GM21515 (cell line): ENCODE data around the gene PRSS22.
"Not testable (repeated sequence)": the region's sequence is repeated elsewhere in the genome, so short reads cannot be mapped to it uniquely, and the experiment has no call there.

ENCODE experiments used
- ATAC-seq: cut with Tn5 transposase; IDR thresholded peaks from one replicate; pipeline ENCODE4 v1.9.1; 2021; ENCODE audit not compliant: unreplicated experiment

The PRSS22 gene

GRCh38 chr16:2857451-2858244 lies at the start of gene PRSS22:
PRSS22 (minus strand) TSS chr16:2858170; CDS start chr16:2858104, 66 bp downstream.
- ATAC-seq = no peak

GRCh38 chr16:2907084-2907753 lies 49.2 kb upstream of the PRSS22 start:
- ATAC-seq = not testable (repeated sequence)

DNA sequence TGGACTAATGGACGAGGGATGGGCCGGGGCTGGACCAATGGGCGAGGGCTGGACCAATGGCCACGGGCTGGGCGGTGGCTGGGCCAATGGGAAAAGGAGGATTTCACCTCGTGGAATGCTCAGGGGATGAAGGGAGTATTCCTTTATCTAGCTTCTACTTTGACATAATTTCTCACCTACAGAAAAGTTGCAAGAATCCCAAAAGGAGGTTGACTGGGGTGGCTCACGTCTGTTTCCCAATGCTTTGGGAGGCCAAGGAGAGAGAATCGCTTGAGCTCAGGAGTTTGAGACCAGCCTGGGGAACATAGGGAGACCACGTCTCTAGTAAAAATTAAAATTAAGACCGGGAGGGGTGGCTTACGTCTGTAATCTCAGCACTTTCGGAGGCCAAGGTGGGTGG lies 48.0 kb upstream of the PRSS22 start:
- no peak for ATAC-seq

DNA sequence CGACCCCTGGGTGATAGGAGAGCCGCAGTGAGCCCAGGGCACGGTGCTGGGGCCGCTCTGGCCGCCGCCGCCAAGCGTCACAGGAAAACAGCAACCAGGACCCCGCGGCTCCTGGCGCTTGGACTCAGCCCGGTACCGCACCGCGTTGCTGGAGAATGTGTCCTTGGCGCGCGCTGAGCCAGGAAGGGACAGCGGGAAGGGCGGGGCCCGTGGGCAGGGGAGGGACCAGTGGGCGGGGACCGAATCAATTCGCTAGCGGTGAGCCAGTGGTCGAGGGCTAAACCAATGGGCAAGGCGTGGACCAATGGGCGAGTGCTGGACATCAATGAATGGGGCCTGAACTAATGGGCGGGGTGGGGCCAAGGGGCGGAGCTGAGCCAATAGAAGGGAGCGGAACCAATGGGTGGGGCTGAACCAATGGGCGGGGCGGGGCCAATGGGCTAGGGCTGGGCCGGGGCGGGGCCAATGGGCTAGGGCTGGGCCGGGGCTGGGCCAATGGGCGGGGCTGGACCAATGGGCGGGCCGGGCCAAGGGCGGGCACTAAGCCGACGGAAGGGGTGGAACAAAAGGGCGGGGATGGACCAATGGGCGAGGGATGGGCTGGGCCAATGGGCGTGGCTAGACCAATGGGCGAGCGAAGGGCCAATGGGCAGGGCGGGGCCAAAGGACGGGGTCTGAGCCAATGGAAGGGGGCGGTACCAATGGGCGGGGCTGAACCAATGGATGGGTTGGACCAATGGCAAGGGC lies 47.4 kb upstream of the PRSS22 start:
- peak; percentile 63 for ATAC-seq

- no peak for ATAC-seq
Measured at GRCh38 chr16:2904922-2905240, 46.9 kb upstream of the PRSS22 start.

GRCh38 chr16:2904100-2904921 lies 46.3 kb upstream of the PRSS22 start:
- ATAC-seq = peak; percentile 46

- ATAC-seq = no peak
Measured at GRCh38 chr16:2902337-2903130, 44.6 kb upstream of the PRSS22 start.

- no peak for ATAC-seq
Measured at GRCh38 chr16:2900526-2901075, 42.6 kb upstream of the PRSS22 start.

DNA sequence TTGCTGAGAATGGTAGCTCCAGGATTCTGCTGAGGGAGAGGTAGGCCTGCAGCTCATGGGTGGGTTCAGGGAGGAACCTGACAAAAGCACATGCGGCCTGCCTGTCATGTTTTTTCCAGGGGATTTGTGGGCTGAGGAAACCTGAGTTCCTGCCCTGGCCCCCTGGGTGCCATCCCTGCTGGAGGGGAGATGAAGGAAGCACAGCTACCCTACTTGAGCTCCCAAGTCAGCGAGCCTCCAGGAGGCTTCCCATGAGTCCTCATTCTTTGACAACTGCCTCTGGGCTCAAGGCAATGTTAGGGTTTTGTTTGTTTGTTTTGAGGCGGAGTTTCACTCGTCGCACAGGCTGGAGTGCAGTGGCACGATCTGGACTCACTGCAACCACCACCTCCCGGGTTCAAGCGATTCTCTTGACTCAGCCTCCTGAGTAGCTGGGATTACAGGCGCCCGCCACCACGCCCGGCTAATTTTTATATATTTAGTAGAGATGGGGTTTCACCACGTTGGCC lies 41.6 kb upstream of the PRSS22 start:
- ATAC-seq = no peak

- ATAC-seq = no peak
Measured at GRCh38 chr16:2898831-2899563, 41.0 kb upstream of the PRSS22 start.

- ATAC-seq = no peak
Measured at GRCh38 chr16:2897110-2897509, 39.1 kb upstream of the PRSS22 start.

DNA sequence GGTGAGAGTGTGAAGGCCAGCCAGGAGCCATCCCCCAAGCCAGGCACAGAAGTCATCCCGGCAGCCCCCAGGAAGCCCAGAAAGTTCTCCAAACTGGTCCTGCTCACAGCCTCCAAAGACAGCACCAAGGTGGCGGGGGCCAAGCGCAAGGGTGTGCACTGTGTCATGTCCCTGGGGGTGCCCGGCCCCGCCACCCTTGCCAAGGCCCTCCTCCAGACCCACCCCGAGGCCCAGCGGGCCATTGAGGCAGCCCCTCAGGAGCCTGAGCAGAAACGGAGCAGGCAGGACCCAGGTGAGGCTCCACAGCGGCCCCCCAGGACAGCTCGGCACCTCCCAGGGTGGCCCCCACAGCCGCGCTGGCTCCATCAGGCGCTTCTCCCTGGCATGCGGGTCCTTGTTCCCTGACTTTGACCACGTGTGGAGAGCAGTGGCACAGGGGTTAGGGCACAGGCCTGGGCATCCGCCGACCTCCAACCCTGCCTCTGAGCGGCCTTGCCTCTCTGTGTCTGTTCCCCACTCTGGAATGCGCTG lies 38.6 kb upstream of the PRSS22 start:
- no peak for ATAC-seq

- no peak for ATAC-seq
Measured at GRCh38 chr16:2895813-2896212, 37.8 kb upstream of the PRSS22 start.

DNA sequence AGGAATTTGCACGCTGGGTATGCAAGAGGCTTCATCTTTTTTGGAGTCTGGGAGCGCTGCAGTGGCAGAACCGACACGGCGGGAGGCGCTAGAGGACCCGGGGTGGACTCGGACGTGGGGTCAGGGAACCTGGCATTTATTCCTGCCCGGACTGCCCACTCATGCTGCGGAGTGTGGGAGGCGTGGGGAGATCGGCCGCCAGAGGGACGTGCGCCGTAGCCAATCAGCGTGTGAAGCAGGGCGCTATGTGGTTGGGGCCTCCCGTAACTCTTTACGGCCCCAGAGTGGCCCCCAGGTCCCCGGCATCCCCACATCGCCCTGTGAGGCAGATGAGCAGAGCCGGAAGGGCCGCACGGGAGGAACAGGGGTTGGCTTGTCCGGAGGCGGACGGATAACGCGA lies 36.3 kb upstream of the PRSS22 start:
- ATAC-seq = no peak

- ATAC-seq = no peak
Measured at GRCh38 chr16:2884041-2884451, 26.1 kb upstream of the PRSS22 start.

DNA sequence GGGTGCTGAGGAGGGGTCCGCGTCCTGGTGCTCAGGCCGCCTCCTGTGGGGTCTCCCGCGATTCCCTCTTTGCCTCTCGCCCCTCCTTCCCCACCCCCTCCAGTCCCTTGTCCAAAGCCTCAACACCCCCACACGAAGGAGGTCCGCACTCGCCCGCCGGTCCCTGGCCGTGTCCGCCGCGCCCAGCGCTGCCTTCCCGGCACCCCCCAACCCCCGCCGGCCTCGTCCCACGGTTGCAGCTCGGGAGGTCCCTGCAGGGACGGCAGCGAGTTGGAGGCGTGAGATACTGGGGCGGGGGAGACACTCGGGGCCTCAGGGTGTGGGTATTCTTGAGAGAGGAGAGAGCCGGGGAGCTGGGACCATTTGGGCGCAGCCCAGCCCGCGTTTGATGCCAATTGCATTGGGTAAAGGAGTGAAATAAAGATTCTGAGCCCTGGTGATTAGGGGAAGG lies 25.5 kb upstream of the PRSS22 start:
- ATAC-seq = no peak

- ATAC-seq = peak; percentile 88
Measured at GRCh38 chr16:2882650-2883457, 24.9 kb upstream of the PRSS22 start, which contains the start of gene FLYWCH2. FLYWCH2 (plus strand) TSS chr16:2883215; CDS start chr16:2896450, 13,235 bp downstream.
